ENCODE measurements around the gene PMM1.
"Not testable (repeated sequence)": the region's sequence is repeated elsewhere in the genome, so short reads cannot be mapped to it uniquely, and the experiment has no call there.

The PMM1 gene

DNA sequence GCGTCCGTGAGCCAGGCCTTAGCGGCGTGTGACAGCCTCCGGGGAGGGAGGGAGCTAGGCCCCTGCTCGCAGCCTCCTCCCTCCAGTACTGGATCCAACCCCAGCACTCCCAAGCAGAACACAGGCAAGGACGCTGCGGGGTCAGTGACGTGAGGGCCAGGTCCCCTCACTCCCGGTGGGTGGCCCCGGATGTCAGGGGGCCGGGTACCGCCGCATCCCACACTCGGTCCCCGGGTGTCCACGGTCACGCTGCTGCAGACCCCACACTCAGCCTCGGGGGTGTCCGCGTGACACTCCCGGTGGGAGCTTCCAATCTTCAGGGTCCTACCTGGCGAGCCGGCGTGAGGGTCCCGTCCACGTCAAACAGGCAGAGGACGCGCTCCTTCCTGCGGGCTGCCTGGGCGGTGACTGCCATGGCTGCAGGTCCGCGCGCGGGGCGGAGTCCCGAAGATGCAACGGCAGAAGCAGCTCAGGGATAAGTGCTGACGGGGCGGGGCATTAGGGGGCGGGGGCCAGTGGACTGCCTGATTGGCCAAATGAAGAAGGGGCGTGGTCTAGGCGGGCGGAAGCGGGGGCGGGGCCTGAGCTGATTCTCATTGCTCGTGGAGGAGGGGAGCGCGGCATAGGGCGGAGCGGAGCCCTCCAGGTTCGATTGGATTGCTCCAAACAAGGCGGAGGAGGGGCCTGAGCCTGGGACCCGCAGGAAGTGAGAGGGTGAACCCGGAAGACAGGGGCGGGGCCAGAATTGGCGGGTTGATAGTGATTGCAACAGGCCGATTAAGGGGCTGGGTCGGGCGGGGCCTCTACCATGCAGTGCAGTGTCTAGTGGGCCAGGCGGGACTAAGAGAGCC lies at the start of gene PMM1:
Gene PMM1, minus strand, starts transcription at position 450 of the 851 bp plus-strand sequence. Its CDS starts 35 bp downstream, at position 415.
- Mint-ChIP-seq H3K4me3 (peak within 1 kb of the TSS; percentile 95), H3K27ac (peak within 1 kb of the TSS; percentile 91), H3K27me3 (ENCODE audit: low read depth) (no peaks in the 10 kb centered on the region), H3K9me3 (no peaks in the 10 kb centered on the region), H3K36me3 (ENCODE audit: low read depth) (peaks cover 4% of the 10 kb centered on the region), H3K4me1 (ENCODE audit: low read depth) (peaks cover 15% of the 10 kb centered on the region)
- peak; percentile 99 for DNase-seq (ENCODE audit: low spot score)

DNA sequence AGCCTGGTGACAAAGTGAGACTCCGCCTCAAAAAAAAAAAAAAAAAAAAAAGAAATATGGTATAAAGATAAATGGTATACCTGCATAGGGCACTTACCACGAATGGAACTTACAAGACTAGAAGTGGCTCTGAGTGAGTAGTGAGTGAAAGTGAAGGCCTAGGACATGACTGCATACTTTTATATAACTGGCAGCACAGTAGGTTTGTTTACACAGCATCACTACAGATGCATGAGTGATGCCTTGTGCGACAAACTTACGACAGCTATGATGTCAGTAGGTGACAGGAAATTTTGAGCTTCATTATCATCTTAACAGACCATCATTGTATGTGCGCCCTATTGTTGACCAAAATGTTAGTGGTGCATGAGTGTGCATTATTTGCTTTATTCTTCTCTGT lies 49.1 kb upstream of the PMM1 start:
- no peaks in the 10 kb centered on the region for H3K27me3 Mint-ChIP-seq (ENCODE audit: low read depth)
- H3K36me3 Mint-ChIP-seq (ENCODE audit: low read depth) = peaks cover 50% of the 10 kb centered on the region
- H3K4me1 Mint-ChIP-seq (ENCODE audit: low read depth) = peaks cover 5% of the 10 kb centered on the region
- H3K27ac Mint-ChIP-seq = no peak overlapping the region
- no peaks in the 10 kb centered on the region for H3K9me3 Mint-ChIP-seq
- H3K4me3 Mint-ChIP-seq = no peak overlapping the region
- no peak for DNase-seq (ENCODE audit: low spot score)

DNA sequence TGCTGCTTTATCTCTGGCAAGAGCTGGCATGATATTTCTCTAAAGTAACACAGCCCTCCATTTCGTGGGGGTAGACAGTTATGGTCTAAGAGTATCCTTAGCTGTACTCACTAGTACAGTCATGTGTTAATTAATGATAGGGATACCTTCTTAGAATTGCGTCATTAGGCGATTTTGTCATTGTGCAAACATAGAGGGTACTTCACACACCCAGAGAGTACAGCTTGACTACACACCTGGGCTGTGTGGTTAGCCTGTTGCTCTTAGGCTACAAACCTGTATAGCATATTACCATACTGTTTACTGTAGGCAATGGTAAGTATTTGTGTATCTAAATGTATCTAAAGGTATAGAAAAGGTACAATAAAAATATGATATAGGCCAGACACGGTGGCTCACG lies 48.5 kb upstream of the PMM1 start:
- peaks cover 5% of the 10 kb centered on the region for H3K4me1 Mint-ChIP-seq (ENCODE audit: low read depth)
- no peak overlapping the region for H3K27ac Mint-ChIP-seq
- no peak for DNase-seq (ENCODE audit: low spot score)
- H3K9me3 Mint-ChIP-seq = no peaks in the 10 kb centered on the region
- H3K36me3 Mint-ChIP-seq (ENCODE audit: low read depth) = peaks cover 53% of the 10 kb centered on the region
- no peaks in the 10 kb centered on the region for H3K27me3 Mint-ChIP-seq (ENCODE audit: low read depth)
- H3K4me3 Mint-ChIP-seq = no peak overlapping the region

DNA sequence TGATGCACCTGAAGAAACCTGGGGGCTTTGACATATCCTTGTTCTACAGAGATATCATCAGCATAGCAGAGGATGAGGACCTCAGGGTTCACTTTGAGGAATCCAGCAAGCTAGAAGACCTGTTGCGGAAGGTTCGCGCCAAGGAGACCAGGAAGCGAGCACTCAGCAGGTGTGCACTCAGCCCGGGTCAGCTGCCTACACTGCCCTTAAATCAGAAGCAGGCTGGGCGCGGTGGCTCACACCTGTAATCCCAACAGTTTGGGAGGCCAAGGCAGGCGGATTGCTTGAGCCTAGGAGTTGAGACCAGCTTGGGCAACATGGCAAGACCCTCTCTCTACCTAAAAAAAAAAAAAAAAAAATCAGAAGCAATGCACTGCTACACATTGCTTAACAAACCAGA lies 48.0 kb upstream of the PMM1 start:
- H3K36me3 Mint-ChIP-seq (ENCODE audit: low read depth) = peaks cover 50% of the 10 kb centered on the region
- not testable (repeated sequence) for H3K27ac Mint-ChIP-seq; H3K27me3 Mint-ChIP-seq (ENCODE audit: low read depth); H3K4me3 Mint-ChIP-seq; H3K9me3 Mint-ChIP-seq; H3K4me1 Mint-ChIP-seq (ENCODE audit: low read depth); DNase-seq (ENCODE audit: low spot score)

DNA sequence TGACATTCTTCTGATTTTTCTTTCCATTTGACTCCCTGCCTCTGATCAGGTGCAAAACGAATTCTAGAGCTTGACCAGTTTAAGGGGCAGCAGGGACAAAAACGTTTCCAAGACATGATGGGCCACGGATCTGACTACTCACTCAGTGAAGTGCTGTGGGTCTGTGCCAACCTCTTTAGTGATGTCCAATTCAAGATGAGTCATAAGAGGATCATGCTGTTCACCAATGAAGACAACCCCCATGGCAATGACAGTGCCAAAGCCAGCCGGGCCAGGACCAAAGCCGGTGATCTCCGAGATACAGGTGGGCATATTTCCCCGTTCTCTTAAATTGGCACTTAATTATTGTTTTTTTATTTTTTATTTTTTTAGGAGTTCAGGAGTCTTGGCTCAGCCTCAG lies 46.8 kb upstream of the PMM1 start:
- Mint-ChIP-seq H3K27me3 (ENCODE audit: low read depth) (no peaks in the 10 kb centered on the region), H3K4me1 (ENCODE audit: low read depth) (peaks cover 3% of the 10 kb centered on the region), H3K4me3 (no peak overlapping the region), H3K9me3 (no peaks in the 10 kb centered on the region), H3K36me3 (ENCODE audit: low read depth) (peaks cover 47% of the 10 kb centered on the region), H3K27ac (no peak overlapping the region)
- DNase-seq (ENCODE audit: low spot score) = no peak

DNA sequence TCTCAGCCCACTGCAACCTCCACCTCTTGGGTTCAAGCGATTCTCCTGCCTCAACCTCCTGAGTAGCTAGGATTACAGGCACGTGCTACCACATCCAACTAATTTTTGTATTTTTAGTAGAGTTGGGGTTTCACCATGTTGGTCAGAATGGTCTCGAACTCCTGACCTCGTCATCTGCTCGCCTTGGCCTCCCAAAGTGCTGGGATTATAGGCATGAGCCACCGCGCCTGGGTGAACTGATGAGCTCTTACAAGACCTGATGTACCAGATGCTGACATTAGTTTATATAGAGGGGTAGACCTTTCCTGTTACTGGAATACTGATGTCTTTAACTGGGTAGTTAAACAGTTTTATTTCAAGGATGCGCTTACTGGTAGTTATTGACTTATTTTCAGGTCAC lies 45.0 kb upstream of the PMM1 start:
- peaks cover 47% of the 10 kb centered on the region for H3K36me3 Mint-ChIP-seq (ENCODE audit: low read depth)
- H3K27me3 Mint-ChIP-seq (ENCODE audit: low read depth) = not testable (repeated sequence)

DNA sequence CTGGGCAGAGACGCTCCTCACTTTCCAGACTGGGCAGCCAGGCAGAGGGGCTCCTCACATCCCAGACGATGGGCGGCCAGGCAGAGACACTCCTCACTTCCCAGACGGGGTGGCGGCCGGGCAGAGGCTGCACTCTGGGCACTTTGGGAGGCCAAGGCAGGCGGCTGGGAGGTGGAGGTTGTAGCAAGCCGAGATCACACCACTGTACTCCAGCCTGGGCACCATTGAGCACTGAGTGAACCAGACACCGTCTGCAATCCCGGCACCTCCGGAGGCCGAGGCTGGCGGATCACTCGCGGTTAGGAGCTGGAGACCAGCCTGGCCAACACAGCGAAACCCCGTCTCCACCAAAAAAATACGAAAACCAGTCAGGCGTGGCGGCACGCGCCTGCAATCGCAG lies 42.0 kb upstream of the PMM1 start:
- not testable (repeated sequence) for H3K9me3 Mint-ChIP-seq; H3K4me3 Mint-ChIP-seq; H3K27me3 Mint-ChIP-seq (ENCODE audit: low read depth); H3K27ac Mint-ChIP-seq; DNase-seq (ENCODE audit: low spot score); H3K4me1 Mint-ChIP-seq (ENCODE audit: low read depth)
- peaks cover 60% of the 10 kb centered on the region for H3K36me3 Mint-ChIP-seq (ENCODE audit: low read depth)

More for the DNA sequence above, 45.0 kb upstream of the PMM1 start:
- H3K4me1 Mint-ChIP-seq (ENCODE audit: low read depth); DNase-seq (ENCODE audit: low spot score); H3K4me3 Mint-ChIP-seq; H3K9me3 Mint-ChIP-seq; H3K27ac Mint-ChIP-seq: not testable (repeated sequence)

DNA sequence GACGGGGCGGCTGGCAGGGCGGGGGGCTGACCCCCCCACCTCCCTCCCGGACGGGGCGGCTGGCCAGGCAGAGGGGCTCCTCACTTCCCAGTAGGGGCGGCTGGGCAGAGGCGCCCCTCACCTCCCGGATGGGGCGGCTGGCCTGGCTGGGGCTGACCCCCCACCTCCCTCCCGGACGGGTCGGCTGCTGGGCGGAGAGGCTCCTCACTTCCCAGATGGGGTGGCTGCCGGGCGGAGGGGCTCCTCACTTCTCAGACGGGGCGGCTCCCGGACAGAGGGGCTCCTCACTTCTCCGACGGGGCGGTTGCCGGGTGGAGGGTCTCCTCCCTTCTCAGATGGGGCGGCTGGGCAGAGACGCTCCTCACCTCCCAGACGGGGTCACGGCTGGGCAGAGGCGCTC lies 41.5 kb upstream of the PMM1 start:
- not testable (repeated sequence) for H3K4me1 Mint-ChIP-seq (ENCODE audit: low read depth); H3K4me3 Mint-ChIP-seq; H3K27ac Mint-ChIP-seq; H3K9me3 Mint-ChIP-seq; H3K27me3 Mint-ChIP-seq (ENCODE audit: low read depth); DNase-seq (ENCODE audit: low spot score)
- H3K36me3 Mint-ChIP-seq (ENCODE audit: low read depth) = peaks cover 56% of the 10 kb centered on the region

DNA sequence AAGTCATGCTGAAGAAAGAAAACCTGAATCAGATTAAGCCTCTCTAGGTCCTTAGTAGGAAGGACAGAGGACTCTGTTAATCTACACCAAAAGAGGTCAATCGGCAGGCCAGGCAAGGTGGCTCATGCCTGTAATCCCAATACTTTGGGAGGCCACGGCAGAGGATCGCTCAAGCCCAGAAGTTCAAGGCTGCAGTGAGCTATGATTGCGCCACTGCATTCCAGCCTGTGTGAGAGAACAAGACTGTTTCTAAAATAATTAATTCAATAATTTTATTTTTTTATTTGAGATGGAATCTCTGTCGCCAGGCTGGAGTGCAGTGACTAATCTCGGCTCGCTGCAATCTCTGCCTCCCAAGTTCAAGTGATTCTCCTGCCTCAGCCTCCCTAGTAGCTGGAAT lies 35.9 kb upstream of the PMM1 start:
- no peaks in the 10 kb centered on the region for H3K9me3 Mint-ChIP-seq
- no peak overlapping the region for H3K4me3 Mint-ChIP-seq

DNA sequence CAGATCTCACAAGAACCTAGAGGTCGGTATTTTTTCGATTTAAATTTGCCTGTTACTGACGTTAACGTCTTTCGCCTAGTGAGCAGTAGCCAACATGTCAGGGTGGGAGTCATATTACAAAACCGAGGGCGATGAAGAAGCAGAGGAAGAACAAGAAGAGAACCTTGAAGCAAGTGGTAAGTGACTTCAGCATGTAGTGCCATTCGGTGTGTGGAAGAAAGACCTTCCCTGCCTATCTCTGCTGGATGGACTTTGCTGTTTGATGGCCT lies 32.2 kb upstream of the PMM1 start:
- Mint-ChIP-seq H3K27me3 (ENCODE audit: low read depth) (no peaks in the 10 kb centered on the region), H3K4me3 (peak overlapping the region; percentile 95), H3K4me1 (ENCODE audit: low read depth) (peaks cover 33% of the 10 kb centered on the region), H3K27ac (peak overlapping the region; percentile 97), H3K36me3 (ENCODE audit: low read depth) (peaks cover 32% of the 10 kb centered on the region), H3K9me3 (no peaks in the 10 kb centered on the region)
- no peak for DNase-seq (ENCODE audit: low spot score)

More for the DNA sequence above, 35.9 kb upstream of the PMM1 start:
- Mint-ChIP-seq H3K27ac (no peak overlapping the region), H3K36me3 (ENCODE audit: low read depth) (peaks cover 56% of the 10 kb centered on the region), H3K4me1 (ENCODE audit: low read depth) (peaks cover 8% of the 10 kb centered on the region), H3K27me3 (ENCODE audit: low read depth) (no peaks in the 10 kb centered on the region)
- DNase-seq (ENCODE audit: low spot score) = no peak

DNA sequence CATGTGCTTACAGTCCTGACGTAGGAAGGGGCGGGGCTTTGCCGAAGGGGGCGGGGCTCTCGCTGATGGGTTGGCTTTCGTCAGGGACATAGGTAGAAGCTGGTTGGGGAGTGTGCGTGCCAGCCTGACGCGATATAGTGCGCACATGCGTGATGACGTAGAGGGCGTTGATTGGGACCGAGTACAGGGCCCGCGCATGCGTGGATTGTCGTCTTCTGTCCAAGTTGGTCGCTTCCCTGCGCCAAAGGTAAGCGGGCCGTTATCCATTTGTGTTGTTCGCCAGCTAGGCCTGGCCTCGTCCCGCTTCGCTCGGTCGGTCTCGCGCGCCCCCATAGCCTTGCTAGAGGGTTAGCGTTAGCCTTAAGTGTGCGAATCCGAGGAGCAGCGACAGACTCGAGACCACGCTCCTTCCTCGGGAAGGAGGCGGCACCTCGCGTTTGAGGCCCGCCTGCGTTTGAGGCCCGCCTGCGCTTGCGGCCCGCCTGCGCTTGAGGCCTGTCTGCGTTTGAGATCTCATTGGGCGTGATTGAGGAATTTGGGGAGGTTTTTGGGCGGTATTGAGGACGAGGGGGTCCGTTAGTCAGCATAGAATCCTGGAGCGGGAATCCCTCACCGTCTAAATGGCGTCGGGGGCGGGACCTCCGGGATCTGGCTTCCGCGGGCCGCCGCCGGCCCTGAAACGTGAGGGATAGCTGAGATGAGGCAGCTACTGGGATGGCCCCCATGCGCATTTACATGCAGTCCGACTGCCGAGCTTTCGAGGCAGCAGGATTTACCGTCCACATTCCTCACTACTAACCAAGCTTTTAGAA lies 31.7 kb upstream of the PMM1 start, which contains the start of gene XRCC6:
Gene XRCC6, plus strand, starts transcription at position 197 of the 812 bp plus-strand sequence. CDS start 710 bp downstream, outside the sequence.
- Mint-ChIP-seq H3K27me3 (ENCODE audit: low read depth) (no peaks in the 10 kb centered on the region), H3K9me3 (no peaks in the 10 kb centered on the region), H3K36me3 (ENCODE audit: low read depth) (peaks cover 31% of the 10 kb centered on the region), H3K4me3 (peak within 1 kb of the TSS; percentile 95), H3K4me1 (ENCODE audit: low read depth) (peaks cover 33% of the 10 kb centered on the region), H3K27ac (peak within 1 kb of the TSS; percentile 97)
- DNase-seq (ENCODE audit: low spot score) = peak; percentile 97

DNA sequence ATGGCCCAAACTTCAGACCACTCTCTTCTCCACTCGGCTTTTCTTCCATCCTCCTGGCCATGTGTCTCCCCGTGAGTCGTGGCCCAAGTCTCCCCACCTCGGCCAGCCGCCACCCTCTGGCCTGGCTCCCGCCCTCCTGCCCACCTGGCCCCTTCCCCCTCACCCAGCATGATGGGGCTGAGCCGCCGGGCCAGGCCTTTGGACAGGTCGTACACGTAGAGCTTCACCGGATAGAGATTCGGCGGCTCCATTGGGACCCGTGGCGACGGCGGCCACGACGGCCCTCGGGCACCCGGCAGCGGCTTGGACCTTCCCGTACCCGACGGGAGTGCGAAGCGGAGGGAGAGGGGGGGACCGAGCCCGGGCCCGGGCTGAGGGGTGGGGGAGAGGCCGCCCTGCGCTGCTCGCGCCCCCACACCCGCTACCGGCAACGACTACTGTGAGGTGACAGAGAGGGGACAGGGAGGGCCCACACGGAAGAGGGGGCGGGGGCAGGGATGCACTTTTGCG lies 31.0 kb upstream of the PMM1 start, which contains the start of gene DESI1:
Gene DESI1, minus strand, starts transcription at position 455 of the 510 bp plus-strand sequence. Its CDS starts 204 bp downstream, at position 251.
- no peak for DNase-seq (ENCODE audit: low spot score)
- peak within 1 kb of the TSS; percentile 95 for H3K4me3 Mint-ChIP-seq
- peaks cover 29% of the 10 kb centered on the region for H3K36me3 Mint-ChIP-seq (ENCODE audit: low read depth)
- H3K4me1 Mint-ChIP-seq (ENCODE audit: low read depth) = peaks cover 33% of the 10 kb centered on the region
- no peaks in the 10 kb centered on the region for H3K27me3 Mint-ChIP-seq (ENCODE audit: low read depth)
- peak within 1 kb of the TSS; percentile 97 for H3K27ac Mint-ChIP-seq
- no peaks in the 10 kb centered on the region for H3K9me3 Mint-ChIP-seq

DNA sequence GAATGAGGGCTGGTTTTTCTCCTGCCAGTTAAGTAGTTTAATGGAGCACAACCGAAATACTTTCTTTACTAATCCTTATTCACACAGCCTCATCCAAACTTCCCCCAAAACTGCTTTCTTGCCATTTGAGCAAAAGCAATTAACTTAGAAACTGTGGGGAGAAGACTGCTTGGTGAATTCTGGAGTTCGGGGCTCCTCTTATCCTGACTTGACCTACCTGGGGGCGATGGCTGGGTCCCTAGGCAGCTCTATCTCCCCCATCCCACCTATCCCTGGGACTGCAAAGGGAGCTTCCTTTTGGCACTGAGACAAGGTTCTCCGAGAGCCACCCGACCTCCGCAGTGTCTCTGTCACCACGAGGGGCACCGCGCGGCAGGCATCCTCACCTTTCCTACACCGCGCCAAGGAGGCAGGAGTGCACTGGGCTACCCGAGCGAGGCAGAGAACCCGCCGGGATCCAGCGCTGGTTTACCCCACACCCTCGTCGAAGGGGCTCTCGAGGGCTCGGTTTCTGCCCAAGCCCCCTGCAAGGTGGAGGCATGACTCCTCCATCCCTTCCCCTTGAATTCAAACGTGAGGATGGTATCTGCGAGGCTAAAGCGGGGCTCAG lies 30.4 kb upstream of the PMM1 start:
- Mint-ChIP-seq H3K4me3 (peak overlapping the region; percentile 95), H3K36me3 (ENCODE audit: low read depth) (peaks cover 27% of the 10 kb centered on the region), H3K27ac (peak overlapping the region; percentile 97), H3K9me3 (no peaks in the 10 kb centered on the region), H3K27me3 (ENCODE audit: low read depth) (no peaks in the 10 kb centered on the region), H3K4me1 (ENCODE audit: low read depth) (peaks cover 33% of the 10 kb centered on the region)
- peak; percentile 32 for DNase-seq (ENCODE audit: low spot score)

DNA sequence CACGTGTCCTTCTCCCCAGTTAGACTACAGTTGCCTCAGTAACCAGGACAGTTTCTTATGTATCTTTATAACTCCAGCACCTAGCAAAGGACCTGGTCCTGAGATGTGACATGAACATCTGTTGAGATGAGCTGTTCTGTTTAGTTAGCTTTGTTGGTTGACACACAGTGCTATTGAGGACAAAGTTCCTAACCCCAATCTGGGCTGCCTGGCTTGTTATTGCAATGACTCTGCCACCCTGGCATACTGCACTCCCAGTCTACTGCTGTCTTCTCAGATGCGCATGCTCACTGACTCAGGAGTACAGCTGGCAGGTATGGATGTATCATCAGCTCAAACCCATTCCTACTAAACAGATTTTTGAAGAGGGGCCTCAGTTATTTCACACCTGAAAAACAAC lies 23.8 kb upstream of the PMM1 start:
- Mint-ChIP-seq H3K27ac (no peak overlapping the region), H3K4me3 (no peak overlapping the region), H3K9me3 (no peaks in the 10 kb centered on the region), H3K36me3 (ENCODE audit: low read depth) (peaks cover 20% of the 10 kb centered on the region), H3K27me3 (ENCODE audit: low read depth) (no peaks in the 10 kb centered on the region), H3K4me1 (ENCODE audit: low read depth) (peaks cover 10% of the 10 kb centered on the region)
- DNase-seq (ENCODE audit: low spot score) = no peak
